Stimulated activated CD4-positive, alpha-beta T cell treated with anti-CD3 and anti-CD28 coated beads, Interleukin-12 subunit alpha, Interleukin-12 subunit beta, amount 100 ng/mL, for 48 hours (primary cell): Measurements from ENCODE around the gene DYSF.
A peak's percentile ranks its signal among the peaks of the same experiment; 100 is the strongest.

ENCODE experiments used
- DNase-seq, 3 donors: peaks; one replicate each; pipeline ENCODE4 v3.0.0-alpha.2; 2020; ENCODE audit warnings: low read depth in 2 of 3, low spot score in 1 of 3

Gene DYSF

DNA sequence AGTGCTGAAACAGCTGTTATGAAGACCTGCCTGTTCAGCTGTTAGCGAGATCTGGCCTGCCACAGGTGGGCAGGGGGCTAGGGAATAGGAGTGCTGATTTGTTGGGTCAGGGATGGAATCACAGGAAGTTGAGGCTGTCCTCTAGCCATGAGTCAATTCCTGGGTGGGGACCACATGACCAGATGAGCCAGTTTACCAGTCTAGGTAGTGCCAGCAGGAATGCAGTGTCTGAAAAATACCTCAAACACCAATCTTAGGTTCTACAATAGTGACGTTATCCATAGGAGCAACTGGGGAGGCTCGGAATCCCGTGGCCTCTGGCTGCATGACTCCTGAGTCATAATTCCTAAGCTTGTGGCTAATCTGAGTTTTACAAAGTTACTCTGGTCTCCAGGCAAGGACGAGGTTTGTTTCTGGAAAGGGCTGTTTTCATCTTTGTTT is 44.9 kb downstream of the DYSF start:
- no peak for DNase-seq

GRCh38 chr2:71499691-71500090 is 46.3 kb downstream of the DYSF start:
- DNase-seq: no peak

DNA sequence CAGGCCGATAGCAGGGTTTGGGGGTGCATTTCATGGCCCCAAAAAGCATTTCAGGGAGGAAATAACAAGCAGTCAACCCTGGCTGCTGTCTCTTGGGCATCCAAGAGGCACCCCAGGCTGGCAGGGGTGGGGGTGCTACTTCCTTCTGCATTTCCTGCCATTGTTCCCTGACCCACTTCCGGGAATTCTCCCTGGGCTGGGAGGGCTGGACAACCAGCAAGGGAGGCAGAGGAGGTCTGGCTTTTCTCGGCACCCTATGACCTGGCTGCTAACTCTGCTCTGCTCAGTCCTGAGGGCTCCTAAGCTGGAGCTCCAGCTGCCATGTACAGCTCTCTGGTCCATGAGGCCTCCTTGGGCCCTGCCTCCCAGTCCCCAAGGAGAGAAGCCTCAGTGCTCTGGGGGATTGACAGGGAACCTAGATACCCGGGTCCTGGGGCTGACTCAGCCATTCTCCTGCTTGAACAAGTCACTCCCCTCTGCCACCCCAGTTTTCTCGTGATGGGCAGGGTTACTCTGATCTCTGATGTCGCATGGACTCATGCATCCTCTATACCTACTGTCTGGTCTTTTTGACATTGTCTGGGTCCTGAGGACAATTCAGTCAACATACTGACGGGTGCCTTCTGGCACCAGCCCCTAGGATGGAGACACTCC is 47.2 kb downstream of the DYSF start:
- no peak for DNase-seq

DNA sequence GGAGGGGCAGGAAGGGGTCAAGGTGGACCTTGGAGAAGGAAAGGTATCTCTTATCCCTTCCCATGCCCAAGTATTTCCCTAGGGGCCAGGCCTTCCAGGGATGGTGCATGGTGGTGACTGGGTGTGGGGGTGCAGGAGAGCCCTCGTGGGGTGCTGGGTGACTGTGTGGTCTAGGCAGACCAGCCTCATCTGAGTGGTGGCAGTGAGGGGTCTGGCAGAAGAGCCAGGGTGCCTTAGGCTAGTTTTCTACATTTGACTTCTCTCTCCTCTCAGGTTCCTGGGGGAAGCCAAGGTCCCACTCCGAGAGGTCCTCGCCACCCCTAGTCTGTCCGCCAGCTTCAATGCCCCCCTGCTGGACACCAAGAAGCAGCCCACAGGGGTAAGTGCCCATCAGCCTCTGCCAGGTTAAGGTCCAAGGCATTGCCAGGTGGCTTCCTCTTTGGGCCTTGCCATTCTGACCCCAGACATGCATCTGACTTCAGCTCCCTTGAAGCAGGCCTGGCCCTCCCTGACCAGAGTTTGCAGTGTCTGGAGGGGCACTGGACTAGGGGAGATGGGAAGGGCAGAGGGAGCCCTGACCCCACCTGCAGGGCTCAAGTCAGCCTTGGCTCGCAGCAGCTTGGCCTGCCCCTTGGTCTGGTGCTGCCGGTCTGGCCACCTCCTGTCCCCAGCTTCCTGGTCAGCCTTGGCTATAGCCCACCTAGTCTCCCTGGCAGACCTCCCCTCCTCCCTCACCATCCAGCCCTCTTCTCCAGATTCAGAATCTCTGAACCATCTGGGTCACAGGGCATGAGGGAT is 49.8 kb downstream of the DYSF start:
- no peak for DNase-seq

- DNase-seq: no peak
These were observed 50.5 kb downstream of the DYSF start for GRCh38 chr2:71503837-71504236.

- DNase-seq: no peak
These were observed 51.2 kb downstream of the DYSF start for GRCh38 chr2:71504611-71505010.

DNA sequence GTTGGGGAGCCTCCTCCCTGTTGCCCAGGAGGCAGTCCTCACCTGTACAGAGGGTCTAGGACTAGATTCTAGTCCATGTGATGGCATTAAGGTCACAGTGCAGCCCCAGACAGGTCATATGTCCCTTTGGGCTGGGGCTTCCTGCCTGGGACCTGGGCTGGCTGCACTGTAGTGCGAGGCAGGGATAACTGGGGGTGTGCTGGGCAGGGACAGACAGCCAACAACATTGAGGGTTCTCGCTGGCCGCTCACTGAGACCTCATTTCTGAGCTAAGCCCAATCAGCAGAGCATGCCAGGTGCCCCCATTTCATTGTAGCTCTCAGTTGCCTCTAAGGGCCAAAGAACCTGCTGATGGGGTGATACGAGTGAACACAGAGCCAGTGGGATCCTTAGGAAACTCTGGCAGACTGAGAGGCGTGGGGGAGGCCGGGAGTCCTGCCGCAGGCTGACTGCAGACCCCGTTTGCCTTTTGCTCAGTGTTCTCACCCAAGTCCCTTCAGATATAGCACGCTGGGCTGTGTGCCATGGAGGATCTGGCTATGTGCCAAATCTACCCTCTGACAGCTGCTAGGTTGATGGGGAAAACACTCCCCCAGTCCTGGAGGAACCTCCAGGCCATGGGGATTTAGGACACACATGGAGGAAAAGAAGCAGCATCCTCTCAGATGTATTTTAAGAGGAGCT is 51.9 kb downstream of the DYSF start:
- no peak for DNase-seq

- DNase-seq: no peak
These were observed 52.4 kb downstream of the DYSF start for GRCh38 chr2:71505770-71506140.

GRCh38 chr2:71506222-71507153 is 53.1 kb downstream of the DYSF start:
- DNase-seq: no peak

DNA sequence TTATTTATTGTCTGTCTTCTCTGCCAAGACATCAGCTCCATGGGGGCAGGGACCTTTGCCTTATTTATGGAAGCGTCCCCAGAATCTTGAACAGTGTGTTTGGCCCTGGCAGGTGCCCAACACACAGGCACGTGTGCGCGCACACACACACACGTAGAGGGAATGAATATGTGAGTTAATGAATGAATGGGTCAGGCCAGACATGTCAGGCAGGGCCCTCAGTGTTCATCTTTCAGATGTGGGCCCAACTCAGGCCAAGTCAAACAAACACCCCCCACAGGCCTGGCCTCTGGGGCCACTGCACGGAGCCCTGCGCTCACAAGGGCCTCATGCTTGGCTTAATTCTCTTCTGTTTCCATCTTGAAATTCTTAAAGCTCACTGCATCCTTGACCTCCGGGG is 54.1 kb downstream of the DYSF start:
- DNase-seq: no peak

GRCh38 chr2:71510196-71510807 is 56.9 kb downstream of the DYSF start:
- peak; percentile 50 to 69 (median 66) for DNase-seq

DNA sequence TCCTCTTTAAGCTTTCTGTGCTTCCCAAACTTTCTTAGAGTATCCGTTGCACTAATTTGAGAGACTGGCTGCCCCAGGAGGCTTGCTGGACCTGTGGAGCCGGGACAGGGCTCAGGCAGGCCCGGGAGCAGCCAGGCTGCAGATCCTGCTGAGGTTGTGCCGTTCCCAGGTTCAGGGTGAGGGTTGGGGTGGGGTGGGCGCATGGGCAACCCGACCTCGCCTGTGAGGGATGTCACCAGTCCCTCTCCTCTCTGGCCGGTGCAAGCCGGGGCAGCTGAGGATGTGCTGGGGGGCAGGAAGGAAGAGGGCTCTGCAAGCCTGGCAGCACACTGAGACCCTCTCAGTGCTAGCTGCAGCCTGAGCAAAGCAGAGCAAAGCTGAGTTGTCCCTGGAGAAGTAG is 57.6 kb downstream of the DYSF start:
- no peak for DNase-seq

DNA sequence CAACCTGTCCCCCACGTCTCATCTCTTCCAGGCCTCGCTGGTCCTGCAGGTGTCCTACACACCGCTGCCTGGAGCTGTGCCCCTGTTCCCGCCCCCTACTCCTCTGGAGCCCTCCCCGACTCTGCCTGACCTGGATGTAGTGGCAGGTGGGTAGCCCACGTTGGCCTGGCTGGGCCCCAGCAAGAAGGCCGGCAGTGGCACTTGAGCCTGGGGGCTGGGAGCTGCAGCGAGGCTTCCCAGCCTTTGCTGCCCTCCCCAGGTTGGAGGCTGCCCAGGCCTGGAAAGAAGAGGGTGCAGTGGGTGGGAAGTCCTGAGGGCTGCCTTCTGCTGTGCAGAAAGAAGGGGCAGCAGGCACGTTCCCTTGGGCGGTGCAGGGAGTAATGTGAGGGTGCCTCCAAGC is 58.4 kb downstream of the DYSF start:
- DNase-seq: no peak

DNA sequence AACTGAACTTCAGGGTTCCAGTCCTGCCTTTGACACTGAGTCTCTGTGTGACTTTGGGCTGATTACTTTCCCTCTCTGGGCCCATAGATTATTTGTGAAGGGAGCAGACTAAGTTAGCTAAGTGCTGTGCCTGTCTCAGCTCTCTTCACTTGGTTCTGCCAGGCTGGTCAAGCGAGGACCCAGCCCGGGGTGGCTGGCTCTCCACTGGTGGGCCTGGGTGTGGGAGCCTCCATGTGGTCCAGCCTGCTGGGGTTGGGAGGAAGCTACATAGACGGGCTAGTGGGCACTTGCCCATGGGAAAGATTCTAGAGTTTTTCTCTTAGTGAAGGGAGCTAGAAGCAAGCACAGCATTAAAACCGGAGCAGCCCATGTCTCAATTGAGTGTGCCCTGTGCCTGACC is 59.0 kb downstream of the DYSF start:
- DNase-seq: no peak

- no peak for DNase-seq
These were observed 59.7 kb downstream of the DYSF start for GRCh38 chr2:71513096-71513495.

DNA sequence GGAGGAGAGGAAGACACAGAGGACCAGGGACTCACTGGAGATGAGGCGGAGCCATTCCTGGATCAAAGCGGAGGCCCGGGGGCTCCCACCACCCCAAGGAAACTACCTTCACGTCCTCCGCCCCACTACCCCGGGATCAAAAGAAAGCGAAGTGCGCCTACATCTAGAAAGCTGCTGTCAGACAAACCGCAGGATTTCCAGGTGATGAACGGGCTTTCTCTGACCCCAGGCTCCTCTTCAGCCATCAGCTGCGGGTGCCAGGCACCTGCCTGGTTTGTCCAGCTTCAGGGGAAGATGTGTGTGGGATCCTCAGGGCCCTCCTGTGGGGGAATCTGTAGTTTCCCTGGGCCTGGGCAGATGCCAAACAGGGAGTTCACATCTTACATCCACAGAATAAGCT is 60.4 kb downstream of the DYSF start:
- DNase-seq: no peak

DNA sequence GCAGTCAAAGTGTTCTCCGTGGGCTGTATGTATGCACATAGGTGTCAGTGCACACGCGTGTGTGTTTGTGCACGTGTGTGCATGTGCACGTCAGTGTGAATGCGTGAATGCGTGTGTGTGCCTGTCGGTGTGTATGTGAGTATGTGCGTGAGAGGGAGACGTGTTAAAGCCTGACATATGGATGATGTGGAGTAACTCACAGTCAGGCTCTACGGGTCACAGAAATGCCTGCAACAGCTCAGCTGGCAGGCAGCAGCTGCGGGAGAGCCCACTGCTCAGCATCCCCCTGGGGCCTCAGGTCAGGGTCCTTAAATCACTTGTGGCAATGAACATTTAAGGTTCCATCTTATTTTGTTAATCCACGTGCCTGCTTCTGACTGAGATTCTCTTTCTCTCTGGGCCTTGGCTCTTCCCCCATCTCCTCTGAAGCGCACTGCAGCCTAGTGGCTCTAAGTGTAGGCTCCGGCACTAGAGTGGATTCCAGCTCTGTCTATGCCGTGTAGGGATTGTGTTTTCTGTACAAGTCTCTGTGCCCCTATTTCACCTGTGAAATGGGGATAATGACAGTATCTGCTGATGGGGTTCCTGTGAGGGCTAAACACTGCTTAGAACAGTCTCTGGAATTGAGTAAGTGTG is 63.0 kb downstream of the DYSF start:
- DNase-seq: no peak

DNA sequence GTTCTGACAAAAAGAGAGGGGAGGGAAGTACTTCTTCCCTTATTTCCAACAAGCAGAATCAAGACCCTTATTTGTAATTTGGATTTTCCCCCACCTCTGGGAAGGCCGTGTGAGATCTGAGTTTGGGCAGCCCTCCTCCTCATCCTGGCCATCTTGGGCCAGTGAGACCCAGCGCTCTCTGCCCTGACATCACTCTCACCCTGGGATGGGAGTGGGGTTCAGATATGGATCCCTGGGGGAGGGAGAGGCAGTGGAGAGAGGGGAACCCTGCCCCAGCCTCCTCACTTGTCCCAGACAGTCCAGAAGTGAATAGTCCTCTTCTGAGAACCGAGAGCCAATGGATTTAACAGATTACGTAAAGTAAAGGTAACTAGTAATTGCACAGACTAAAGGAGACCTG is 64.5 kb downstream of the DYSF start:
- no peak for DNase-seq

DNA sequence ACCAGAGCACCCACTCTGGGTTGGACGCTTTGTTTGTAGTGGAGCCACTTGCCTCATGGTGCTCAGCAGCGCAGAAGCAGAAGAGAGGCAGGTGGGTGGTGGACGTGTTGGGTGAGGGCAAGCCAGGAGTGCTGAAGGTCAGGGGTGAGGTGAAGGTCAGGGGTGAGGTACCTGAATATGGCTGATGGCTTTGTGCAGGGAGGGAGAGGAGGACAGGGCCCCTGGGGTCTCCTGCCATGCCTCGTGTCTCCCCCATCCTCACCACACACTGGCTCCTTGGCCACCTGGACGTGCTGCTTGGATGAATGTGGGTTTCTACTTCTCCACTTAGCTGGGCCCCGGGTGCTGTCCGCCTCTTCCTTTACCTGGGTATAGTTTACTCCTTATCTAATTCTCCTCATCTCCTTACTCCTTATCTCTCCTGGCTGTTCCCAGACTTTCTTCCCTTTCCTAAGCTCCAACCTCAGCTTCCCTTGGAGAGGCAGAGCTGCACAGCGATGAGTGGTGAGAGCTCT is 68.1 kb downstream of the DYSF start:
- DNase-seq: no peak

GRCh38 chr2:71524476-71524875 is 71.1 kb downstream of the DYSF start:
- DNase-seq: no peak
